ENCODE results near the gene MYH15.

MYH15 gene

GRCh38 chr3:108510496-108510895 is at the start of gene MYH15:
Gene MYH15 (minus strand): TSS chr3:108510596. CDS start chr3:108510530, 66 bp downstream.
- TF ChIP-seq GATA1 (IDR thresholded peaks at IDR 0.05; ENCODE audit: low read depth, low read length) (no peak), POLR2A (IDR thresholded peaks at IDR 0.05; ENCODE audit: low read length) (no peak)
- DNase-seq = no peak

GRCh38 chr3:108555966-108556581 is 45.7 kb upstream of the MYH15 start:
- no peak for DNase-seq
- TF ChIP-seq POLR2A (IDR thresholded peaks at IDR 0.05; ENCODE audit: low read length) (no peak), GATA1 (IDR thresholded peaks at IDR 0.05; ENCODE audit: low read depth, low read length) (no peak)

DNA sequence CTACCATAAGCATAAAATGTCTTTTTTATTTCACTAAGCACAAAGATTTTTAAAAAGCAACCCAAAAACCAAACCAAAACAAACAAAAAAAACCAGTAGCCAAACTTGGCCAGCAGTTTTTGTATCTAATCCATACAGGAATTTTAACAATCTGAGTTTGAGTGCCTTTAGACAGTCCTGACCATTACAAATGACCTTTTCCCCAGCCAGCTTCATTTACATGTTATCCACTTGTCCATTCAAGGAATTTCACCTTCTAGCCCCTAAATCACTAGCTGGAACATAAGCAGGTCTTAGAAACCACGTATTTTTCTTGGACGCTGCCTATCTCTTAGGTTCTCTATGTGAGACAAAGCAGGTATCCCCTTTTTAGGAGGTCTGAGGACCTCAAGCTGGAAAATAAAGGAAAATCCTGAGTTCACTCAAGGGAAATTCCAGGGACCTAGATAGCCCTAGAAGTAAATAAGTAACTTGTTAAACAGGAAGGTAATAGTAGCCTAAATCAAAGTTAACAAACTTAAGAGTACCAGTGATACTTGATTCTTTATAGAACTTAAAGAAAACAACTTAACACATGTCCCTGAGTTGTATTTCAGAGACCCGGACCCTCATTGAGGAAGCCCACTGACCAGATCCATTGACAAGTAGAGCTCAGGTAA is 44.6 kb upstream of the MYH15 start:
- TF ChIP-seq GATA1 (IDR thresholded peaks at IDR 0.05; ENCODE audit: low read depth, low read length) (no peak), POLR2A (IDR thresholded peaks at IDR 0.05; ENCODE audit: low read length) (no peak)
- no peak for DNase-seq

GRCh38 chr3:108554229-108554628 is 43.8 kb upstream of the MYH15 start:
- TF ChIP-seq POLR2A (IDR thresholded peaks at IDR 0.05; ENCODE audit: low read length) (no peak), GATA1 (IDR thresholded peaks at IDR 0.05; ENCODE audit: low read depth, low read length) (no peak)
- no peak for DNase-seq

- DNase-seq = peak; percentile 37 to 61
Measured at GRCh38 chr3:108552267-108553159, 42.1 kb upstream of the MYH15 start.

DNA sequence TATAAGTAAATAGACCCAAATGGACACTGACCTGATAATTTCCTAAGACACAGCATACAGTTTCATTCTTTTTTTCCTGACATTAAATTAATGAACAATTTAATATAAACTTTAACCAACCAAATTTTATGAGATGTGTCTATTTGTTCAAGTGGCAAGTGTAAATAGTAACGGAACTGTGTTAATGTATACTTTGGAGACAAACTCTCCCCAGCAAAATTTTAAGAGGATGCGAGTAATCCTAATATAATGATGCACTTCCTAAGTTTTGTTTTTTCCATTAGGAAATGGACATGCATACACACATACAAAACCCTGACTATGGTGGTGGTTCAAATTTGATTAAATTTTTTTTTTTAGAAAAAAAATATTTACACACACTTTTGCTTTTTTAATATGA is 38.5 kb upstream of the MYH15 start:
- no peak for TF ChIP-seq POLR2A (IDR thresholded peaks at IDR 0.05; ENCODE audit: low read length)
- TF ChIP-seq GATA1 (IDR thresholded peaks at IDR 0.05; ENCODE audit: low read depth, low read length) = no peak
- DNase-seq = no peak

More at GRCh38 chr3:108552267-108553159, 42.1 kb upstream of the MYH15 start:
- TF ChIP-seq GATA1 (IDR thresholded peaks at IDR 0.05; ENCODE audit: low read depth, low read length) (no peak), POLR2A (IDR thresholded peaks at IDR 0.05; ENCODE audit: low read length) (no peak)

GRCh38 chr3:108548304-108548703 is 37.9 kb upstream of the MYH15 start:
- TF ChIP-seq GATA1 (IDR thresholded peaks at IDR 0.05; ENCODE audit: low read depth, low read length) = no peak
- TF ChIP-seq POLR2A (IDR thresholded peaks at IDR 0.05; ENCODE audit: low read length) = no peak
- DNase-seq = no peak

- DNase-seq = no peak
- TF ChIP-seq POLR2A (IDR thresholded peaks at IDR 0.05; ENCODE audit: low read length) (no peak), GATA1 (IDR thresholded peaks at IDR 0.05; ENCODE audit: low read depth, low read length) (no peak)
Measured at GRCh38 chr3:108546692-108547091, 36.3 kb upstream of the MYH15 start.

- TF ChIP-seq POLR2A (IDR thresholded peaks at IDR 0.05; ENCODE audit: low read length) (no peak), GATA1 (IDR thresholded peaks at IDR 0.05; ENCODE audit: low read depth, low read length) (no peak)
- no peak for DNase-seq
Measured at GRCh38 chr3:108546247-108546646, 35.9 kb upstream of the MYH15 start.

- TF ChIP-seq POLR2A (IDR thresholded peaks at IDR 0.05; ENCODE audit: low read length) = no peak
- TF ChIP-seq GATA1 (IDR thresholded peaks at IDR 0.05; ENCODE audit: low read depth, low read length) = no peak
Measured at GRCh38 chr3:108538083-108538482, 27.7 kb upstream of the MYH15 start.

DNA sequence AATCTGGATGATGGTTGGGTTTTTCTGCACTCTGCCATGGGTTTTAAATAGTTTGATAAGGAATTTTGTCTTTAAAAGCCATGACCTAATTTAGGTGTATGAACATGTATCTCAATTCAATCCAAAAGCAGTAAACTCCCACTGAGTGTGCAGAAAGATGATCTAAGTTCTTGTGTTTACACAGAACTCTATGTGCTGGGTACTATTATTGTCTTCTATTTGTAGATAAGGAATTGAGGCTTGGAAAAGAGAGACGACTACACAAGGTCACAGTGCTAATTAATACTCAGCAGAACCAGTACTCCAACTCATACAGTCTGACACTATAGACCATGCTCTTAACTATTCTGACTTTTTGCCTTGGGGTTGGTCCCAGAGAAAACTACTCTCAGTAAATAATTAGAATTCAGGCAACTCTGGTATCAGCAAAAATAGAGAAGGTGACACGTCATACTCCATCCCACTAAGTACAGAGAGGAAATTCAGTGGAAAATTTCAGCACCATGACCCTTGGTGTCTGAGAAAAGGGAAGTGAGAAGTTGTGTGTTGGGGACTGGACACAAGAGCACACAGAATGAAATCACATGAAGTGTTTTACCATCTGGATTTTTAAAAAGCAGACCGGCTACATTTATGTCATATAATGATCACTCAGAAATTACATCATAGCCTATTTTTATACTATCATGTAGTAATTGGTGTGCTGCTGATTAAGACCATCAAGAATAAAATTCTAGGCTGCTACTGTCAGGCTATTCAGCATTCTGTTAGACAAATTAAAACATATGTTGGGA is 18.3 kb upstream of the MYH15 start:
- TF ChIP-seq POLR2A (IDR thresholded peaks at IDR 0.05; ENCODE audit: low read length) = no peak
- TF ChIP-seq GATA1 (IDR thresholded peaks at IDR 0.05; ENCODE audit: low read depth, low read length) = no peak
- no peak for DNase-seq

More at GRCh38 chr3:108538083-108538482, 27.7 kb upstream of the MYH15 start:
- DNase-seq = no peak

DNA sequence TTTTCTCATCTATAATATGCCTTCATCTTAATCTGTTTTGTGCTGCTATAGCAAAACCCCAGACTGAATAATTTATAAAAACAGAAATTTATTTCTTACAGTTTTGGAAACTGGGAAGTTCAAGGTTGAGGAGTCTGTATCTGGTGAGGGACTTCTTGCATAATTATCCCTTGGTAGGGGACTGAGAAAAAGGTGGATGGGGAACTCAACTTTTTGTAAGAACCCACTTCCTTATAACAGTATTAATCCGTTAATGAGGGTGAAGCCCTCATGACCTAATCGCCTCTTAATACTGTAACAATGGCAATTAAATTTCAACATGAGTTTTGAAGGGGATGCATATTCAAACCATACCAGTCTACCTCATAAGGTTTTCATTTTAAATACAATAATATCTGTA is 17.4 kb upstream of the MYH15 start:
- TF ChIP-seq POLR2A (IDR thresholded peaks at IDR 0.05; ENCODE audit: low read length) (no peak), GATA1 (IDR thresholded peaks at IDR 0.05; ENCODE audit: low read depth, low read length) (no peak)

GRCh38 chr3:108527109-108527508 is 16.7 kb upstream of the MYH15 start:
- TF ChIP-seq GATA1 (IDR thresholded peaks at IDR 0.05; ENCODE audit: low read depth, low read length) (no peak), POLR2A (IDR thresholded peaks at IDR 0.05; ENCODE audit: low read length) (no peak)

More for the DNA sequence above, 17.4 kb upstream of the MYH15 start:
- DNase-seq = no peak

More at GRCh38 chr3:108527109-108527508, 16.7 kb upstream of the MYH15 start:
- DNase-seq = no peak
